Measurements from ENCODE around the gene EGFLAM.
A peak's percentile ranks its signal among the peaks of the same experiment; 100 is the strongest.

The EGFLAM gene

DNA sequence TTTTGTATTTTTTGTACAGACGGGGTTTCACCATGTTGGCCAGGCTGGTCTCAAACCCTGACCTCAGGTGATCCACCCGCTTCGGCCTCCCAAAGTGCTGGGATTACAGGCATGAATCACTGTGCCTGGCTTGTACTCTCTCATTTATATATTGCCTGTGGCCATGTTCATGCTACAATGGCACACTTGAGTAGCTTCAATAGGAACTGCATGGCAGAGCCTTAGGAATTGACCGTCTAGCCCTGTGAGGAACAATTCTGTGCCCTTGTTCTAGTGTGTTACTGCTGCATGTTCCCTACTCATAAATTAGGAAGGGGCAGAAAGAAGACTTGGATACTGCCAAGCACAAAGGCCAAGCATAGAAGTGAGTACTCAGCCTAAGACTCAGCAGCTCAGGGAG lies 193.8 kb downstream of the EGFLAM start:
- DNase-seq, result no peak

GRCh38 chr5:38453506-38453905 lies 195.1 kb downstream of the EGFLAM start:
- no peak for DNase-seq

DNA sequence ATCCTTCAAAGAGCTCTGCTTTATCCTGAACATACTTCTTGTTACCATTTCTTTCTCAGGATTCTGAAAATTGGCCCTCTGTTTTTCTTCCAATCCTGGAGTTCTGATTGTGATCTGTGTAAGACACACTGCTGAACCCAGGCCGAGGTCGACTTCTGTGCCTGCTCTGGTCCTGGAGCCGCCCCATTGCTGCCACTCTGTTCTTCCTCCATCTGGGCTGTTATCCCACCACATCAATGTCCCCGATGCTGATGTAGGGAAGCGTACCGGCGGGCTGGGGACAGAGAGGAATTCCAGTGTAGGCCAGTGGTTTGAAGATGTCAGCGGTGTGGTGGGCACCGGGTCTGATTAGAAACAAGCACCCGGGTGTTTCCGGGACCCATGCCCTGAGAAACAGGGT lies 195.6 kb downstream of the EGFLAM start:
- no peak for DNase-seq

- DNase-seq, result no peak
Observed at GRCh38 chr5:38455796-38456330, 197.5 kb downstream of the EGFLAM start.

GRCh38 chr5:38456657-38457399 lies 198.5 kb downstream of the EGFLAM start:
- no peak for DNase-seq

DNA sequence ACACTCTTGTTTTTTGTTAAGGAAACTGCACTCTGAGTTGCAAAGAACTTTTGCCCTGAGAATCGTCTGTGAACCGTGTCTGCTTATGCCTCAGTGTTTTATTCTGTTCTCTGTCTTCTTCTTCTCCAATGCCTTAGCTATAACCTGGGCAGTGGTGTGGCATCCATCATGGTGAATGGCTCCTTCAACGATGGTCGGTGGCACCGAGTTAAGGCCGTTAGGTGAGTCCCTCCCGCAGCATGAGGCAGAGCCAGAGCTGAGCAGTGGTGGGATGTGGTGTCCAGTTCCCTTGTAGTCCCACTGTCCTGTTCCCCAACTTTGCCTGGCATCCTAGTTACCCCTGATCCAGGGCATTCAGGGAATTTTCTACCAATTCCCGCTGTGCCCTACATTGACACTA lies 199.8 kb downstream of the EGFLAM start:
- DNase-seq, result no peak

- peak; percentile 26 for DNase-seq
Observed at GRCh38 chr5:38462976-38463633, 204.7 kb downstream of the EGFLAM start.

GRCh38 chr5:38463634-38464521 lies 205.5 kb downstream of the EGFLAM start:
- DNase-seq, result peak; percentile 23

- DNase-seq, result peak; percentile 89
Observed at GRCh38 chr5:38465061-38465460, 206.7 kb downstream of the EGFLAM start.

DNA sequence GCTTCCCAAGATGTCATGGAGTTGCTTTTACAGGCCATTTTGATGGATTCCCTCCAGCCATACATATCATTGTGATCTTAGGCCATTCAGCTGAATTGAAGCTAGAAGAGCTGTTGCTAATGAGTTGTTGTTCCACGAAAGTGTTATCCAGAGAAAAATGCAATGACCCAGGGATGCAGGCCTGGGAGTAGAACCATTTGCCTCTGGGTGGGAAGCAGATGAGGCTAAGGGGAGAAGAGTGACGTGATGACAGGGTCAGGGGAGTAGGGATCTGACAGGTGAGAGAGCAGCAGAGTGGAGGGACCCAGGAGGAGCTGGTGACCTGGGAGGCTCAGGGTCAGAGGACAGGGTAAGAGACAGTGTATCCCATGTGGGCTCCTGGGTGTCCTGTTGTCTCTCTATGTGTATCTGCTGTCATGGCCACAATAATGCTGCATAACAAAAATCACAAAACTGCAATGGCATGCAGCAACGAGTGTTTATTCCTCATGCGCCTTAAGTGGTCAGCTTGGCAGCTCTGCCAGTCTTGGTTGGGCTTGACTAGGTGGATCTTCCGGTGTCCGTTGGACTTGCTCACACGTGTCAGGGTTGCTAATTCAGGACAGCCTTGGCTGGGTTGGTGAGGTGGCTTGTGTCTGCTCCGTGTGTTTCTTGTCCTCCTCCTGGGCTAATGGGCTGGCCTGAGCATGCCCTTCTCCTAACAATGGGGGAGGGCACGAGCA lies 207.5 kb downstream of the EGFLAM start:
- no peak for DNase-seq

DNA sequence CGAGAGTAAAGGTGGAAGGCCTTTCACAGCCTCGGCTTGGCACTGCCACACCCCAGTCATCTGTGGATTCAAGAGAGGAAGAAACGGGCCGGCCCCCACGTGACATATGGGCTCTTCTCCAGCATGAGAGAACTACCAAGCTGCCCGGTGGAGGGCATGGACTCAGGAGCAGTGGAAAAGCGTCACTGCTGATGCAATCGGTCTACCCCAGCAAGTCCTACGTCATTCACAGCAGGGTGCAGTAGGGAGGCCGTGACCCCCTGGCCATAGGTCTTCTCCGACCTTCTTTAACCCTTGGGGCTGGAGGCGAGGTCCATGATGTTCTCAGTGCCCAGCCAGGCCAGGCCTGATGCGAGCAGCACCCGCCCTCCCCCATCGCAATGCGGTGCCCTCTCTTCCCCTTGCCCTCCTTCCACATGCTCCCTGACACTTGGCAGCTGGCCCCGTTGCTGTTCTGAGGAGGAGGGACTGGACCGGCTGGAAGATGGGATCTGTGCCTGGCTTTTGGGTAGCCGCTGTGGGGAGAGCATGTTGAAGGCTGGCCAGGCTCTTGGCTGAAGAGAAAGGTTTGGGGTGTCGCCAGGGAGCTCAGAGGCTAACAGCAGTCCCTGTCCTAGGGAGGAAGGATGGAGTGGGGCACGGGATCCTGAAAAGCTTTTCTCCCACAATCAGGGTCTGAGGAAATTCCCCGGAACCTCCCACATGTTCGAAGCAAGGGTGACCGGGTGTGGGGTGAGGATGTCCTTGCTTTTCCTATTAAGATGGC lies 208.2 kb downstream of the EGFLAM start:
- DNase-seq, result peak; percentile 33

GRCh38 chr5:38467353-38468040 lies 209.1 kb downstream of the EGFLAM start:
- DNase-seq, result no peak

- DNase-seq, result no peak
Observed at GRCh38 chr5:38468202-38468673, 209.9 kb downstream of the EGFLAM start.

- DNase-seq, result no peak
Observed at GRCh38 chr5:38468978-38469706, 210.8 kb downstream of the EGFLAM start.

DNA sequence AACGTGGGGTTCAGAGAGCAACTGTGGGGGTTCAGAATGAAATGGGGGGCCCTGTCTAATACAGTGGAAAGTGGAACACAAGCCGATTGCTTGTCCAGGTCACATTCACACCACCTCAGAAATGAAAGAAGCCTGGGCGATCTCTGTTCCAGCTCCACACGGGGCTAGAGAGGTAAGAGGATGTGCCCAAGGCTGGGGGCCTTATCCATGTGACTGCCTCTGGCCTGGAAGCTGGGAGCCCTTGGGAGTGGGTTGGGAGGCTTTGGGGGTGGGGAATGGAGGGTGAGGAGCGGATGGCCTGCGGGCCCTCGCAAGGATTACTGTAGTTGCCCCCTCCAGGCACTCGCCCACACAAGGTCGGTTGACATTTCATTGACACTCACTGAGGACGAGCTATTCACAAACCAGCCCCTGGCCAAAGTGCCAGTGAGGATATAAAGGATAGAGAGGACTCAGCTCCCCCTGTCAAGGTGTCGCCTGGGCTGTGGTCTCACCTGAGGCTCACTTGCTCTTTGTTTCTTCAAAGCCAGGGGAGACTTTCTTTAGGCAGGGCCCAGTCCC lies 211.4 kb downstream of the EGFLAM start:
- no peak for DNase-seq

DNA sequence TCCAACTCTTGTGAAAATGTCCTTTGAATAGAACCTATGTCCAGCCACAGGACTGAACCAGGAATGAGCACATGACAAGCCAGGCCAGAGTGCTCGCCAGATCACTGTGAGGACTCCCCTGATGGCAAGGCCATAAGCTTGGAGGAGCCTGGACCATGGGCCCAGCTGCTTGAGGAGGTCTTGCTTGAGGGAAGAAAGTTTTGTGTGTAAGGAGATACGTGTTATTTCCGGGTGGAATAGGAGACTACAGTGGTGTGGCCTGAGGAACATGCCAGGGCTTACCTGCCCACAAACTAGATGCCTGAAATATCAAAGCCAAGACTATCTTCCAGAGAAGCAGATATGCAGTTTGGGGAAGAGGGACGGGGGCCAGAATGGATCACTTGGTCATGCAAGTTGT lies 213.3 kb downstream of the EGFLAM start:
- DNase-seq, result no peak

DNA sequence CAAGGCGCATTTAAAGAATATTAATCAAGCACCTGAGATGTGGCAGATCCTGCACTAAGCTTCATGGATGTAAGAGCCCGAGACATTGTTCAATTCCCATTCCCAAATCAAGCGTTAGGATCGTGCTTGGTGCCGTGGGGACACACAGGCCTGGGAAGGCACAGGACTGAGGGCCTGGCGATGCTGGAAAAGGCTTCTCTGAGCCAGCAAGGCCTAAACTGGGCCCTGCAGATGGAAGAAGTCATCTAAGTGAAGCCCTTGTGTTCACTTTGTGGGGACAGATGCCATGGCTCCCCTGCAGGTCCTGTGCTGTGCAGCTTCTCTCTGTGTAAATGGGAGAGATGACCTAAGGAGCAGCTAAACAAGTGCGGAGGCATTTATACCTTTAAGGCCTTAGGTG lies 214.2 kb downstream of the EGFLAM start:
- no peak for DNase-seq

DNA sequence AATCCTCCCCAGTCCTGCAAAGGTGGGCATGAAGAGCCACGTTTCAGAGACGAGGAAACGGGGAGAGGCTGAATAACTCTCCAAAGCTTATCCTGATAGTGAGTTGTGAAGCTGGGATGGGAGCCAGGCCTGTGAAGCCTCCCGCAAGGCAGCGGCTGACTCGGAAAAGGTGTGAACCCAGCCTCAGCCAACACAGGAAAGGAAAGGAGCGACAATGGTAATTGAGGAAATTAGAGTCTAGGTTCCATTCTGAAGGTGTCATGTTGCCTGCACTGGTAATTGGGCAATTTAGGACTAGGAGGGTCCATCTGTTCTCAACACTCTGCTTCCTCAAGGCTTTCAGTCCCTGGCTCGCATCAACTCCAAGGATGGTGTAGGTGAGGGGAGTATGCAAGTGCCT lies 214.6 kb downstream of the EGFLAM start:
- peak; percentile 27 for DNase-seq

DNA sequence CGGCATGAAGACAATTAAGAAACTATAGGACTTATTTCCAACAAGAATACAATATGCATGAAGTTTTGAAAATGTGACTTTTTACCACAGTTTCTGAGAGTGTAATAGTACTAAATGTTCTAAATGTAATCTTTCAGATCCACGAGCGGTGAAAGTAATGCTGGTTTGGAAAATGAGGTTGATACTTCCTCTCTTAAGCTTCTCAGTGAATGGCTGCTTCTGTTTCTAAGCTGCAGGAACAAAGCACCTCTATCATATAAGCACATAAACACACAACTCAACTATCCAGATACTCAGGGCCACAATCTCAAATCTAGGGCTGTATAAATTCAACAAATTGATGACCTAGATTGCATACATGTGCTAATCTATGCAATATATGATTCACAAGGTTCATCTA lies 219.8 kb downstream of the EGFLAM start:
- DNase-seq, result no peak

GRCh38 chr5:38478878-38479277 lies 220.5 kb downstream of the EGFLAM start:
- DNase-seq, result no peak

Data from NCI-H510A treated with DMSO at 0.1 percent for 48 hours (cell line).